Measurements from ENCODE around the gene TPSAB1. TPM values are rescaled to one million over a fixed set of nuclear protein-coding genes. Genes with fewer than 3 reads are reported as not detected.
"Not testable (repeated sequence)": the region's sequence is repeated elsewhere in the genome, so short reads cannot be mapped to it uniquely, and the experiment has no call there.

Gene TPSAB1
- total RNA-seq, 4 donors from 2014 or later = 4.3 to 8.6 (median 6.5) TPM

DNA sequence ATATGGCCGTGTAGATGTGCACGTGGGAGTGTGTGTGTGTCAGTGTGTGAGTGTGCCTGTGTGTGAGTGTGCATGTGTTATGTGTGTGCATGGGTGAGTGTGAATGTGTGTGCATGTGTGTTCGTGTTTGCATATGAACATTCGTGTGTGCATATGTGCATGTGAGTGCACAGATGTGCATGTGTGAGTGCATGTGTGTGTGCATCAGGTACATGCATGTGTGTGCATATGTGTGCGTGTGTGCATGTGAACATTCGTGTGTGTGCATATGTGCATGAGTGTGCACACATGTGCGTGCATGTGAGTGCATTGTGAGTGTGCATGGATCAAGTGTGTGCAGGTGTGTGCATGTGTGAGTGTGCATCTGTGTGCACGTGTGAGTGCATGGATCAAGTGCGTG, 2.5 kb upstream of the TPSAB1 start:
- Histone ChIP-seq H3K4me1 (no peaks in the 10 kb centered on the region), H3K27me3 (no peaks in the 10 kb centered on the region), H3K4me3 (replicated peaks in 1 of 3) (no peak overlapping the region), H3K36me3 (no peaks in the 10 kb centered on the region), H3K27ac (no peak overlapping the region), H3K9me3 (no peaks in the 10 kb centered on the region)
- DNase-seq = no peak
- intact Hi-C loops (cut with DNase I) = no loop called here
- WGBS, 2 donors = 83 to 87% methylated on average over 9 of the region's 9 CpGs
- no peak for TF ChIP-seq CTCF (IDR thresholded peaks at IDR 0.05)
- no peak for TF ChIP-seq POLR2A (IDR thresholded peaks at IDR 0.05)

- intact Hi-C loops (cut with DNase I); H3K9me3 ChIP-seq; H3K4me1 ChIP-seq; DNase-seq; H3K4me3 ChIP-seq (replicated peaks in 1 of 3); H3K27me3 ChIP-seq; H3K36me3 ChIP-seq; H3K27ac ChIP-seq: not testable (repeated sequence)
- 70 to 78% methylated on average over 6 to 16 of the region's 23 CpGs for WGBS, 2 donors
Measured at GRCh38 chr16:1238909-1239308, 1.6 kb upstream of the TPSAB1 start.

DNA sequence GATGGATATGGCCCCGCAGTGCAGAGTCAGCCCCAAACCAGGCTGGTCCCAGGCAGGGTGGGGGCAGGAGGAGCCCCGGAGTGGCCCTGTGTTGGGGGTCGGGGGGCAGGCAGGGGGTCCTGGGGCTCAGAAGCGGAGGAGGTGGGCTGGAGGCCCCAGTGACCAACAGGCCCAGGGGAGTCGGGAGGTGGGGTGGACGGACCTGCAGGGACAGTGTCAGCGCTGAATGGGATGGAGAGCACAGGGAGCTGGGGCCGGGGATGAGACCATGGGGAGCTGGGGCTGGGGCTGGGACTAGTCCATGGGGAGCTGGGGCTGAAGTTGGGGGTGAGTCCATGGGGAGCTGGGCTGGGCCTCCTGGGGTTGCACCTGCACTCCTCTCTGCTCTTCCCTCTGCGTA, 930 bp upstream of the TPSAB1 start:
- H3K9me3 ChIP-seq; DNase-seq; H3K4me3 ChIP-seq (replicated peaks in 1 of 3); H3K4me1 ChIP-seq; intact Hi-C loops (cut with DNase I); H3K27ac ChIP-seq; H3K27me3 ChIP-seq; H3K36me3 ChIP-seq: not testable (repeated sequence)
- 83 to 87% methylated on average over 3 to 4 of the region's 9 CpGs for WGBS, 2 donors

DNA sequence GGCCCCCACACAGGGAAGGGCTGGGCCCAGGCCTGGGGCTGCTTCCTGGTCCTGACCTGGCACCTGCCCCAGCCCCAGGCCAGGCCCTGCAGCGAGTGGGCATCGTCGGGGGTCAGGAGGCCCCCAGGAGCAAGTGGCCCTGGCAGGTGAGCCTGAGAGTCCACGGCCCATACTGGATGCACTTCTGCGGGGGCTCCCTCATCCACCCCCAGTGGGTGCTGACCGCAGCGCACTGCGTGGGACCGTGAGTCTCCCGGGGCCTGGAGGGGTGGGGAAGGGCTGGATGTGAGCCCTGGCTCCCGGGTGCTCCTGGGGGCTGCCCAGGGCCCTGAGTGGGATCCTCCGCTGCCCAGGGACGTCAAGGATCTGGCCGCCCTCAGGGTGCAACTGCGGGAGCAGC, 576 bp downstream of the TPSAB1 start:
- DNase-seq; H3K4me3 ChIP-seq (replicated peaks in 1 of 3); H3K27me3 ChIP-seq; intact Hi-C loops (cut with DNase I); H3K4me1 ChIP-seq; H3K27ac ChIP-seq; H3K9me3 ChIP-seq; H3K36me3 ChIP-seq: not testable (repeated sequence)
- no CpG with 5 or more reads among the region's 15 CpGs for WGBS, 2 donors

DNA sequence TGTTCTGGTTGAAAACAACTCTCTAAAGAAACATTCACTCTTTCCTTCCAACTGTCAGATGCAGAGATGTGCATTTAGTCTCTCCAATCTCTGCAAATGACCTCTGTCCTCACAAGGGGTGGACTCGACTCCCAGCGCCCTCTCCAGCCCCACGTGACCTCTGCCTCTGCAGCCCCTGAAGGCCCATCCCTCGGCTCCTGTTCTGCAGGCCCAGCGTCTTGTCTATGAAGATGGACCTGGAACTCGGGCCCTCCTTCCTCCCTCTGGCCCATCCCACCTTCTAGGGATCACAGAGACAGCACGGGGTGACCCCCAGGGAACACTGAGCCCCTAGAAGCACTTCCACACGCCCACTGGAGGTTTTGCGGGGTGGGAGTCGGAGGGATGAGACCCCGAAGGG, 2.9 kb downstream of the TPSAB1 start:
- H3K4me3 ChIP-seq (replicated peaks in 1 of 3); intact Hi-C loops (cut with DNase I); H3K4me1 ChIP-seq; H3K27me3 ChIP-seq; H3K9me3 ChIP-seq; H3K36me3 ChIP-seq; H3K27ac ChIP-seq; DNase-seq: not testable (repeated sequence)
- WGBS, 2 donors = 60 to 74% methylated on average over 6 of the region's 11 CpGs

- WGBS, 2 donors = 48 to 61% methylated on average over 11 of the region's 32 CpGs
- DNase-seq; H3K27me3 ChIP-seq; H3K27ac ChIP-seq; intact Hi-C loops (cut with DNase I); H3K9me3 ChIP-seq; H3K4me1 ChIP-seq; H3K4me3 ChIP-seq (replicated peaks in 1 of 3); H3K36me3 ChIP-seq: not testable (repeated sequence)
Measured at GRCh38 chr16:1243907-1244850, 3.7 kb downstream of the TPSAB1 start.

DNA sequence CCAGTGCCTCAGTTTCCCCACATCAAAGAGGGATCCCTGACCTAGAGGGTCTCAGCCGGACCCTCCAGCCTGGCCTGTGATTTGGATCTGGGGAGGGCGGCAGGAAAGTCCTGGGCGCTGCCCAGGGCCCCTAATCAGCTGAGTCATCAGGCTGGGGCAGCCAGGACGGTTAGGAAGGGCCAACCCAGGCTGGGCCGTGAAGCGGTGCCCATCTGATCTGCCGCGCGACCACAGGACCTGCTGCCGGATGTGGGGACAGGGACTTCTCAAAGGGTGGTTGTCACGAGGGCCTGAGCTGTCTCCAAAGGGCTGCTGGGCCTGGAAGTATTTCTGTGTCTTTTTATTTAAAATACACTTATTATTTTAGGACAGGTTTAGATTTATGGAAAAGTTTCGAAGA, 4.4 kb downstream of the TPSAB1 start:
- Histone ChIP-seq H3K4me3 (replicated peaks in 1 of 3) (no peak overlapping the region), H3K27ac (no peak overlapping the region), H3K4me1 (no peaks in the 10 kb centered on the region), H3K9me3 (no peaks in the 10 kb centered on the region), H3K36me3 (no peaks in the 10 kb centered on the region), H3K27me3 (no peaks in the 10 kb centered on the region)
- no peak for DNase-seq
- TF ChIP-seq CTCF (IDR thresholded peaks at IDR 0.05) (no peak), POLR2A (IDR thresholded peaks at IDR 0.05) (no peak)
- 74 to 94% methylated on average over 7 to 11 of the region's 12 CpGs for WGBS, 2 donors
- intact Hi-C loops (cut with DNase I) = no loop called here

Measured in thyroid gland (tissue), 4 donors.